Measurements from ENCODE around the gene HS6ST1.

Gene HS6ST1

DNA sequence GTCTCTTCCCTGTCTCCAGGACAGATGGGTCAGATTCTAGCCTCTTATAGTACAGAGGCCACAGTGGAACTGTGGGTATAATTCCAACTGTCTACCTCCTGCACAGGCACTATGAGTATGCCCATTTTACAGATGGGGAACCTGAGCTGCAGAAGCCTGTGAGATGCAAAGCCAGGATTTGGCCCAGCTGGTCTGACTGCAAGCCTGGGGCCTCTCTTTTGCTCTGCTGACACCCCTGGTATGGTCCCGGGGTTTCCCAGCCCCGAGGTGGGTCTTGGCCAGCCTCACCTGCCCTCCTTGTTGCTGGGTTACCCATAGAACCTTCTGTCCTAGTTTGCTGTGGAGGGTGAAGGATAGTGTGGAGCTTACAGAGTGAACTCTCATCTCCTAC, 9.8 kb downstream of the HS6ST1 start:
- DNase-seq, result no peak

GRCh38 chr2:128308284-128308731, 10.4 kb downstream of the HS6ST1 start:
- peak in 1 of 2 donors; percentile 19 for DNase-seq

GRCh38 chr2:128307595-128307994, 11.1 kb downstream of the HS6ST1 start:
- no peak for DNase-seq

DNA sequence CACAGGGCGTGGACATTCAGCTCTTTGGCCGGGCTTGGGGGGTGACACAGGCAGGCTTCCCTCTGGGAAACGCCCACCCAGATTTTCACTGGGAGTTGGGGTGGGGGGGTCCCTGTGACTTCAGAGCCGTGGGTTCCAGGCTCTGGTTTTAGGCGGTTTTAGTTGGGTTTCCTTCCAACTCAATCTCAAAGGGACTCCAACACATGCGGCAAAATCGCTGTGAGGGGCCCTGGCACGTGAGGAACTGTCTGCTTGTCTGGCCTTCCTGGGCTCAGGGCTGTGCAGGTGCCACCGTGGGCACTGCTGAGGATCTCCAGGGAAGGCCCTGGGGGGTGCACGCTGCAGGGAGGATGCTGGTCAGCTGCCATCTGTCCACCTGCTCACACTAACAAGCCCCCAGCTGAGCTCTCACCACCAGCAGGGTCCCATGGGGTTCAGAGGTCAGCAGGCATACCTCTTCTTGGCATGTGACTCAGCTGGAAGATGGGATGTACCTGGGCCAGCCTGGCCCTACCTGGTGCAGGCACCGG, 11.7 kb downstream of the HS6ST1 start:
- no peak for DNase-seq

DNA sequence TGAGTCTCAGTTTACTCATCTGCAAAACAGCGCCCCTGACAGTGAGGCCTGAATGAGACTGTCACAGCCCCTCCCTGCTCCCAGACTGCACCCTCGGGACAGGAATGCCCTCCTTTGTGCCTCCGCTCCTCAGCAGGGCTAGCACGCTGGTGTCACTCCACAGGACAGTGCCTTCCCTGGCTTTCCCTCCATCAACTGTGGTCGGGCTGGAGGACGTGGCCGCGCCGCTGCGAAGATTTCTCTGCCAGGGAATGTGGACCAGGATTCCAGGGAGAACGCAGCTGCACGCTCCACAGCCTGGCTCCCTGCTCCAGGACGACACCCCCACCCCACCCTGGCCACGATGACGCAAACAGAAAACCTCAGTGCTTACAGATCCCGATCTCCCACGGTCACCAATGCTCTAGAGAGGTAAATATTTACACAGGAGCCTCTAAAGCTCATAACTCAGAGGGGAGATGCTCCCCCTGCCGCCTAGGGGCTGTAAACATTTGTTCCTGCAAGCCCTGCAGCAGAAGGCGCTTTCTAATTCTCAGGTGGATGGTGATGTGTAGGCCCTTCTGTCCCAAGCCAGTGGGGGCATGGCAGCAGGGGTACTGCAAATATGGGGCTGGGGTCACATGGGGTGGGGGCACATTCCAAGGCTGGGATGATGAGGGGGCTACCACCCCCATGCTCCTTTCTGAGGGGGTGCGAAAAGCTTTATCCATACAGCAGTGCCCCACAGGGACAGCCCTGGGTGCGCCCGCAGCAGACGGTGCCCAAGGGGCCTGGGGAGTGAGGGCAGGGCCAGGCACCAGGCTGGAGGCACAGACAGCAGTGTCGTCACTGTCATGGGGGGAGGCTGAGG, 12.4 kb downstream of the HS6ST1 start:
- DNase-seq, result no peak

GRCh38 chr2:128305555-128306080, 13.1 kb downstream of the HS6ST1 start:
- DNase-seq, result no peak

- DNase-seq, result peak in 1 of 2 donors; percentile 13
Measured at GRCh38 chr2:128304715-128305554, 13.7 kb downstream of the HS6ST1 start.

DNA sequence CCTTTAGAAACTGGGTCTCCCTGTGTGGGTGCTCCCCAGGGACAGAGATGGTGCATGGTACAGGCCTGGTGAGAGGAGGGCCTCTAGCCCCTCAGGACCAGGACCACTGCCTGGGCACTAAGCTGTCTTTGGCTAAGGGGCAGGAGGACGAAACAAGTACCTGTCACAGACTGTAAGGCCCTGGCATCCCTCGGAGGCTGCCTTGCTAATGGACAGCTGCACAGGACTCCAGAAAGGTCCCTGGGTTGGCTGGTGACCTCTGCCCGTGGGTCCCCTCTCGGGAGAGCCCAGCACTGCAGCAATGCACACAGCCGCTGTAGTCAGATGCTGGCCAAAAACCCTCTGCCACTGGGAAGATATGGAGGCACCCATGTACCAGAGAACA, 14.3 kb downstream of the HS6ST1 start:
- no peak for DNase-seq

GRCh38 chr2:128303911-128304310, 14.8 kb downstream of the HS6ST1 start:
- no peak for DNase-seq

GRCh38 chr2:128303095-128303791, 15.4 kb downstream of the HS6ST1 start:
- DNase-seq, result no peak

DNA sequence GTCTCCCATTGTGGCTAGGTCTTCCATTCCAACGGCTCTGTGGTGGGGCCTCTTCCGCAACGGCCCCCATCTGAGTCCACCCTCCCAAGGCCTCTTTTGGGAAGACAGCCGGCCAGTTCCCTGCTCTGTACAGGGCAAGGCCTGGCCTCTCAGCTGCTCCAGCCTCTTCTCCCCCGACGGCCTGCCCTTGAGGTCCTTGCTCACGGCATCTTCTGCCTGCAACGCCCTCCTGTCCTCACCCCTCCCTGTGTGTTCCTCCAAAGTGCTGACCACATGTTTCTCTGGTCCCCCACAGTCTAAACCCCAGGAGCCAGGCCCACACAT, 16.0 kb downstream of the HS6ST1 start:
- DNase-seq, result no peak

DNA sequence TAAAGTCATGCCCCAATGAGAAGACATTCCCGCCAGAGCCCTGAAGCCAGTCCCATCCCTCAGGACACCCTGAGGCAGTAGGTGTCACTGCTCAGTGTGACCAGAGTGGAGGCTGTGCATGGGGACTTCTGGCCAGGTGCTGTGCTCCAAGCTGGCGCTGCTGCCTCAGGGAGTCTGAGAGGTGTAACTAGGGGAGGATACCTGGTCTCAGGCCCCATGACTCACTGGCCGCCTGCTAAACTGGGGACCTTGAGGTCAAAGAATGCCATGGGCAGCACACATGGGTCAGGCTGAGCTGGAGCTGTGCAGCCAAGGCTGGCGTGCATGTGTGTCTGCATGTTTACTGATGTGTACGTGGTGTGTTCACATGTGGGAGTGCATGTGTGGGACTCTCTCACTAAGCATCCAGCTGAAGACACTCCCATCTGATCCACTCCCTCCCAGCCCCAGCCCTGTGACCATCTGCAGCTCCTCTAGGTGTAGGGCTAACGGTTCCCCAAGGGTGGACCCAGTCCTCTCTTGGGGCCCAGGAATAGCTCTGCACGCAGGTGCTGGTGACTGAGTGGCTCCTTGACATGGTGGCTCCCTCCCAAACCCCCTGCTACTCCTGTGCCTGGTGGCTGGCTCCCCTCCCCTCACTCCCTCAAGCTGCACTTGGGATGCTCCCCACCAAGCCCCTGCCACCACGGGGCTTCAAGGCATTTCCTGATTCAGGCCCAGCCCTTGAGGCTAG, 16.5 kb downstream of the HS6ST1 start:
- no peak for DNase-seq

GRCh38 chr2:128301501-128301966, 17.1 kb downstream of the HS6ST1 start:
- no peak for DNase-seq

- no peak for DNase-seq
Measured at GRCh38 chr2:128301021-128301420, 17.6 kb downstream of the HS6ST1 start.

DNA sequence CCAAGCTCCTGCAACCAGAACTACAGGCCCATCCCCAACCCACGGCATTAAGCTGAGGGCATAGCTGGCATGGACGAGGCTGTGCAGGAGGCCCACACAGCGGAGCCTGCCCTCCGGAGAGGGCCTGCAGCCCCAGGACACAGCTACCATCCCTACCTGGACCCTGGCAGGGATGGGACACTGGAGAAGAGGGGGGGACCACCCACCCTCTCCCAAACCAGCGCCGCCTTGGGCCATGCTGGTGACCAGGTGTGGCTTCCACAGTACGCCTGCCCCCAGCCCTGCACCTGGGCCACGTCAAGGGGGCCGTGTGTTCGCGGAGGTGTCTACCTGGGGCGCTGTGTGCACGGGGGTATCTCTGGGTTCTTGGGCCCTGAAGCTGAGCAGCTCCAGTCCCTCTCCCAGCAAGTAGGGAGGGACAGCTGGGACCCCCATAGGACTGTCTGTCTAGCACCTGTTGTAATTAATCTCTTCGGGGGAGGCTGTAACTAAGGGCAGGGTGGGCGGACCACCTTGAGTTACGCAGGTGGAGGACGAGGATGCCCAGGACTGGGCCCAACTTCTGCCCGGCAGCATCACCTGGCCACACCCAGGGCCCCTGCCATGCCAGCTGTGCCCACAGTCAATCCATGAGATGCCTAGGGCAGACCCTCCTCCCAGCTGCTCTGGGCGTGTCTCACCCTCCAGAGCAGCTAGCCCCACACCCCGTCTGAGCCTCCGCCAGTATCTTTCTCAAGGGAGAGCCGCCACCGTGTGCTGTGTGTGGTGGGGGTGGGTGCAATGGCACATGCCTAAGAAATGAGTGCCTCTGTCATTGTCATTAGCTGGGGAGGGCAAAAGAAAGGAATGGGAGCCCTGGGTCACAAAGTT, 18.3 kb downstream of the HS6ST1 start:
- no peak for DNase-seq

DNA sequence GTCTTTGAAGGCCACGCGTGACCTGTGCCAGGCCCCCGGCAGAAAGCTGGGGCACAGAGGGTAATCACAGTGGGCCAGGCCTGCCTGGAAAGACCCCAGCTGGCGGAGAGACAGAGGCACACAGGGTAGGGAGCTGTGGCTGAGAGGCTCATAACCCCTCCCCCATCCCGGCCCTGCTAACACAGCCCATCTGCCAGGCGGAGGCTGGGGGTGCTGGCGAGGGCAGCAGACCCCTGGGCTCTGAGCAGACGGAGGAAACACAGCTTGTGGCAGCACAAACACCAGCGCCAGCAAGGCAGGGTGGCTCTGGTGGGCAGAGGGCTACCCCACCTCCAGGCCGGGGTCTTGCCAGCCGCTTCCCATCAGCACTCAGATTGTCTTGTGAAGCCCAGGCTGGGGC, 19.0 kb downstream of the HS6ST1 start:
- no peak for DNase-seq

- DNase-seq, result no peak
Measured at GRCh38 chr2:128298846-128299507, 19.7 kb downstream of the HS6ST1 start.

DNA sequence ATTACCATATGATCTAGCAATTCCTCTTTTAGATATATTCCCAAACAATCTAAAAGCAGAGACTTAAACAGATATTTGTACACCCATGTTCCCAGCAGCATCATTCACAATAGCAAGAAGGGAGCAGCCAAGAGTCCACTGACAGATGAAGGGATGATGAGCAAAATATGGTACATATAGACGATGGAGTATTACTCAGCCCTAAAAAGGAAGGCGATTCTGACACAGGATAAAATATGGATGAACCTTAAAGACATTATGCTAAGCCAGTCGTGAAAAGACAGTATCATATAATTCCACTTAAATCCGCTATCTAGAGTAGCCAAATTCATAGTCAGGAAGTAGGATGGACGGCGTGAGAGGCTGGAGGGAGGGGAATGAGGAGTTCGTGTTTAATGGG, 20.4 kb downstream of the HS6ST1 start:
- DNase-seq, result no peak

DNA sequence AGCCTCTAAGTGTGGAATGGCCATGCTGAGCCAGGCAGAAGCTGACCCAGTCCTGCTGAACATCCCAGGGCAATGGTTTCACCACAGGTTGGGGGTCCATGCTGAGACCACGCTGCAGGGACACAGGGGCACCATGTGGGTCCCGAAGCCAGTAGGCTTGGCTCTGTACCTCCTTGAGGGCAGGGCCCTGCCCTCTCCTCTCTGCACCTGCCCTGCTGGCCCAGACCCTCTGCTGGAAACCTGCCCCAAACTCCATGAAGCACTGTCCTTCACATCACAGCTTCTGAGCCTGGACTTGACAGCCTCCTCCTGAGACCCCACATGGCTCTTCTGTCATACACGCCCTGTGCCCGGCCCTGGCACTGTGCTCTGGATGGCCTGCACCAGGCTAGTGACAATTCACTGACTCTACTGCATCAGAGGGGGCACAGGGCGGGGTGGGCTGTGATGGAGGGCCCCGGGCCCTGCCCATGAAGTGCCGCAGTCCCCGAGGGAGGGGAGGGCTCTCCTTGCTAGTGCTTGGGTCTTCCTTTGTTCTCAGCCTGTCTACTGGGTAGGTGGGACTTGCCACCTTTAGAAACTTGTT, 24.7 kb downstream of the HS6ST1 start:
- no peak for DNase-seq

- no peak for DNase-seq
Measured at GRCh38 chr2:128293426-128293755, 25.3 kb downstream of the HS6ST1 start.
